IMR-90 (cell line): ENCODE measurements around the gene TECTB.

Experiments used
- BHLHE40 ChIP-seq: fragments of 150-350 bp; IDR thresholded peaks from 2 replicates; pipeline ENCODE4 v1.6.1; 2016; ENCODE audit warnings: mild to moderate bottlenecking, low read depth, low read length
- CEBPB ChIP-seq: IDR thresholded peaks from 2 replicates; pipeline ENCODE4 v1.6.1; 2012; ENCODE audit warnings: low read depth, low read length, improper control_type of control experiment
- CTCF ChIP-seq: conservative IDR thresholded peaks from 2 replicates; pipeline ENCODE4 v1.5.1; 2012; ENCODE audit warnings: mild to moderate bottlenecking, low read depth, low read length, improper control_type of control experiment
- ELK1 ChIP-seq: fragments of 150-350 bp; IDR thresholded peaks from 2 replicates; pipeline ENCODE4 v1.6.1; 2016; ENCODE audit warnings: low read depth, mild to moderate bottlenecking, low read length, moderate library complexity, borderline replicate concordance
- FOS ChIP-seq: fragments of 150-350 bp; IDR thresholded peaks from 2 replicates; pipeline ENCODE4 v1.6.1; 2016; ENCODE audit warnings: low read depth, low read length
- MAFK ChIP-seq: IDR thresholded peaks from 2 replicates; pipeline ENCODE4 v1.6.1; 2012; ENCODE audit warnings: low read depth, low read length, improper control_type of control experiment
- MAZ ChIP-seq: IDR thresholded peaks from 2 replicates; pipeline ENCODE4 v1.6.1; 2012; ENCODE audit warnings: low read depth, mild to moderate bottlenecking, low read length, improper control_type of control experiment, moderate library complexity, borderline replicate concordance
- NFE2L2 ChIP-seq: fragments of 150-350 bp; IDR thresholded peaks from 2 replicates; pipeline ENCODE4 v1.6.1; 2016; ENCODE audit warnings: low read depth, mild to moderate bottlenecking, low read length
- POLR2A ChIP-seq: IDR thresholded peaks from 2 replicates; pipeline ENCODE4 v1.6.1; 2012; ENCODE audit warnings: mild to moderate bottlenecking, low read depth, low read length
- RAD21 ChIP-seq: IDR thresholded peaks from 2 replicates; pipeline ENCODE4 v1.6.1; 2012; ENCODE audit warnings: low read length, improper control_type of control experiment
- RCOR1 ChIP-seq: IDR thresholded peaks from 2 replicates; pipeline ENCODE4 v1.6.1; 2012; ENCODE audit warnings: mild to moderate bottlenecking, low read length, improper control_type of control experiment; ENCODE audit not compliant: insufficient replicate concordance
- RFX5 ChIP-seq: IDR thresholded peaks from 2 replicates; pipeline ENCODE4 v1.8.0; 2012; ENCODE audit warnings: low read depth, mild to moderate bottlenecking, low read length, moderate library complexity
- SMC3 ChIP-seq: fragments of 150-350 bp; IDR thresholded peaks from 2 replicates; pipeline ENCODE4 v1.6.1; 2016; ENCODE audit warnings: low read depth, mild to moderate bottlenecking, antibody characterized with exemption, low read length, moderate library complexity
- USF2 ChIP-seq: fragments of 150-350 bp; IDR thresholded peaks from 2 replicates; pipeline ENCODE4 v1.6.1; 2017; ENCODE audit warnings: mild to moderate bottlenecking, antibody characterized with exemption, low read length, low read depth

GRCh38 chr10:112332509-112333228 lies 49.5 kb downstream of the TECTB start:
- TF ChIP-seq NFE2L2 (no peak), FOS (no peak), POLR2A (no peak), MAFK (no peak), CTCF (no peak), SMC3 (no peak), ELK1 (no peak), BHLHE40 (no peak), RCOR1 (no peak), CEBPB (no peak), RFX5 (no peak), USF2 (no peak), RAD21 (no peak), MAZ (no peak)
